Ureter (tissue), 1 donor: ENCODE measurements around the gene KAT5. TPM values are rescaled to one million over a fixed set of nuclear protein-coding genes. Genes with fewer than 3 reads are reported as not detected.
"Not testable (repeated sequence)": the region's sequence is repeated elsewhere in the genome, so short reads cannot be mapped to it uniquely, and the experiment has no call there.

ENCODE experiments used
- DNase-seq: peaks from one replicate; pipeline ENCODE4 v3.0.0-alpha.2; 2020; ENCODE audit warnings: low spot score
- total RNA-seq: library from RNA; stranded (reverse); gene quantifications from one replicate; pipeline ENCODE4 v1.2.4, GENCODE V29; 2023
- donor health status: DM: yes; HTN: yes; CAD: no.

KAT5 gene
- total RNA-seq, 1 donor from 2014 or later, result 74.8 TPM

GRCh38 chr11:65744026-65744698, 32.1 kb downstream of the KAT5 start:
- no peak for DNase-seq

GRCh38 chr11:65744699-65745042, 32.6 kb downstream of the KAT5 start:
- DNase-seq, result no peak

- no peak for DNase-seq
Measured at GRCh38 chr11:65745049-65745448, 33.0 kb downstream of the KAT5 start.

GRCh38 chr11:65762169-65762568, 50.1 kb downstream of the KAT5 start:
- not testable (repeated sequence) for DNase-seq

GRCh38 chr11:65762816-65763215, 50.8 kb downstream of the KAT5 start:
- not testable (repeated sequence) for DNase-seq

- DNase-seq, result no peak
Measured at GRCh38 chr11:65764434-65764833, 52.4 kb downstream of the KAT5 start.

- DNase-seq, result no peak
Measured at GRCh38 chr11:65766535-65766934, 54.5 kb downstream of the KAT5 start.

GRCh38 chr11:65767406-65767805, 55.4 kb downstream of the KAT5 start:
- DNase-seq, result no peak

- DNase-seq, result not testable (repeated sequence)
Measured at GRCh38 chr11:65767806-65768205, 55.8 kb downstream of the KAT5 start.

Other genes starting within 250 kb of the KAT5 start
- 19,443 TPM for gene MALAT1, start 213.2 kb upstream of the KAT5 start, total RNA-seq
- 62.9 TPM for gene SCYL1, start 187.2 kb upstream of the KAT5 start, total RNA-seq
- 120 TPM for gene LTBP3, start 153.9 kb upstream of the KAT5 start, total RNA-seq
- gene ZNRD2, start 141.8 kb upstream of the KAT5 start, total RNA-seq, result 50.3 TPM
- gene FAM89B, start 139.7 kb upstream of the KAT5 start, total RNA-seq, result 21.9 TPM
- gene EHBP1L1, start 136.2 kb upstream of the KAT5 start, total RNA-seq, result 122 TPM
- gene KCNK7, start 116.5 kb upstream of the KAT5 start, total RNA-seq, result 0.83 TPM
- 57.3 TPM for gene MAP3K11, start 98.0 kb upstream of the KAT5 start, total RNA-seq
- gene PCNX3, start 96.5 kb upstream of the KAT5 start, total RNA-seq, result 57.6 TPM
- 40.3 TPM for gene SIPA1, start 74.2 kb upstream of the KAT5 start, total RNA-seq
- 97.9 TPM for gene RELA, start 49.3 kb upstream of the KAT5 start, total RNA-seq
- 29.8 TPM for gene RNASEH2C, start 8.5 kb downstream of the KAT5 start, total RNA-seq
- gene AP5B1, start 68.7 kb downstream of the KAT5 start, total RNA-seq, result 13.5 TPM
- 25.8 TPM for gene OVOL1, start 74.8 kb downstream of the KAT5 start, total RNA-seq
- gene SNX32, start 121.7 kb downstream of the KAT5 start, total RNA-seq, result 2.6 TPM
- 887 TPM for gene CFL1, start 145.9 kb downstream of the KAT5 start, total RNA-seq
- 61.7 TPM for gene MUS81, start 148.2 kb downstream of the KAT5 start, total RNA-seq
- 60.0 TPM for gene EFEMP2, start 160.5 kb downstream of the KAT5 start, total RNA-seq
- gene CTSW, start 167.6 kb downstream of the KAT5 start, total RNA-seq, result 5.7 TPM
- gene FIBP, start 176.2 kb downstream of the KAT5 start, total RNA-seq, result 60.2 TPM
- gene CCDC85B, start 178.4 kb downstream of the KAT5 start, total RNA-seq, result 20.5 TPM
- 4.5 TPM for gene FOSL1, start 188.1 kb downstream of the KAT5 start, total RNA-seq
- gene C11orf68, start 206.8 kb downstream of the KAT5 start, total RNA-seq, result 28.9 TPM
- gene DRAP1, start 207.2 kb downstream of the KAT5 start, total RNA-seq, result 54.0 TPM
- gene TSGA10IP, start 233.2 kb downstream of the KAT5 start, total RNA-seq, result 0.68 TPM
- gene SART1, start 249.5 kb downstream of the KAT5 start, total RNA-seq, result 48.6 TPM